OCI-M2 (cell line): Measurements from ENCODE around the gene MRPS7.
"Not testable (repeated sequence)": the region's sequence is repeated elsewhere in the genome, so short reads cannot be mapped to it uniquely, and the experiment has no call there.

Source experiments
- DNase-seq: peaks from one replicate; lab custom pipeline; 2025; ENCODE audit not compliant: unreplicated experiment; lab: John Stamatoyannopoulos, UW

MRPS7 gene

GRCh38 chr17:75242461-75243042, 19.1 kb upstream of the MRPS7 start:
- no peak for DNase-seq

- no peak for DNase-seq
Observed at GRCh38 chr17:75244133-75244866, 17.4 kb upstream of the MRPS7 start.

GRCh38 chr17:75245011-75245410, 16.7 kb upstream of the MRPS7 start:
- DNase-seq = no peak

GRCh38 chr17:75246404-75246803, 15.3 kb upstream of the MRPS7 start:
- DNase-seq = no peak

- no peak for DNase-seq
Observed at GRCh38 chr17:75249564-75249963, 12.1 kb upstream of the MRPS7 start.

- DNase-seq = no peak
Observed at GRCh38 chr17:75250009-75250471, 11.6 kb upstream of the MRPS7 start.

- no peak for DNase-seq
Observed at GRCh38 chr17:75252039-75252816, 9.5 kb upstream of the MRPS7 start.

- DNase-seq = not testable (repeated sequence)
Observed at GRCh38 chr17:75255954-75256698, 5.6 kb upstream of the MRPS7 start.

GRCh38 chr17:75257228-75257627, 4.5 kb upstream of the MRPS7 start:
- not testable (repeated sequence) for DNase-seq

- no peak for DNase-seq
Observed at GRCh38 chr17:75260641-75261335, 891 bp upstream of the MRPS7 start.

- no peak for DNase-seq
Observed at GRCh38 chr17:75262112-75262606, 480 bp downstream of the MRPS7 start.

GRCh38 chr17:75263055-75263454, 1.4 kb downstream of the MRPS7 start:
- DNase-seq = no peak

- DNase-seq = no peak
Observed at GRCh38 chr17:75265614-75266315, 4.1 kb downstream of the MRPS7 start.

- DNase-seq = no peak
Observed at GRCh38 chr17:75266316-75267152, 4.9 kb downstream of the MRPS7 start.

- no peak for DNase-seq
Observed at GRCh38 chr17:75267153-75267410, 5.4 kb downstream of the MRPS7 start.

GRCh38 chr17:75267411-75268232, 5.9 kb downstream of the MRPS7 start:
- DNase-seq = no peak

GRCh38 chr17:75269844-75270217, 8.2 kb downstream of the MRPS7 start:
- DNase-seq = no peak

GRCh38 chr17:75270218-75270965, 8.7 kb downstream of the MRPS7 start:
- DNase-seq = no peak
